Measurements from ENCODE around the gene PNPLA2. TPM values are rescaled to one million over a fixed set of nuclear protein-coding genes. Genes with fewer than 3 reads are reported as not detected.

Gene PNPLA2
- total RNA-seq, 4 donors from 2014 or later = 71.8 to 254 (median 163) TPM

DNA sequence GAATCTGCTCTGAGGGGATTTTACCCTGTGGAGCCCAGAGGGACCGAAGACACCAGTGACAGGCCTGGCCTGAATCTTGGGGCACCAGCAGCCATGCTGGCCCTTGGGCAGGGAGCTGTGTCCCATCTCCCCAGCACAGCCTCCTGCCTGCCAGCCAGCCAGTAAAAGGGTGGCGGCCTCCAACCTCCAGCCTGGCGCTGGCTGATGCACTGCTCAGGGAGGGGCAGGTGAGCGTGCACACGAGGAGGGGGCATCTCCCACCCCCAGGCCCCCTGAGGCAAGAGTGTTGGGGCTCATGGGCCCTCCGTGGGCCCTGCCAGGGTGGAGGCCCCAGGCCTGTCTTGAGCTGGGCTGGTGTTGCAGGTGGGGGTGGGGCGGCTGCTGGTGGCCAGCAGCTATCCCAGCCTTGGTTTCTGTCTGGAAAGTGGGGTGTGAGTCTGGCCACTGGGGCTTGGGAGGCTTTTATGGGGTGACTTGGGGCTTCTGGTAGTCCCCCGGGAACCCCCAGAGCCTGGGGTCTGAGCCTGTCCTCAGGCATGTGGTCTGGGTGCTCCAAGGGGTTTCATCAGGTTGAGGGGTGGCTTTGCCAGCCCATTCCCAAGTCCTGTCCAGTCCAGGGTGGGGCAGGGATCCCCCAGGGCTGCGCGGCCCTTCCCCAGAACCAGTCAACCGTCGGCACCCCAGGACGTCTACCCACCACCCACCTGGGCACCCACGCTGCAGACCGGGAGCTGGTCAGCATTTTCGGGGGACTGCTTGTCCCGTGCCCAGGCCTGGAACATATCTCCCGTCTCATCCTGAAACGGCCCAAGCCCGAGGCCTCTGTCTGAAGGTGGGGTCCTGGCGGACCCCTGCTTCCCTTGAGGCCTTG lies 41.8 kb downstream of the PNPLA2 start:
- H3K27me3 ChIP-seq = peaks cover 0 to 4% of the 10 kb centered on the region in 2 donors
- H3K4me1 ChIP-seq = peaks cover 0 to 26% (median 0%) of the 10 kb centered on the region in 4 donors
- H3K36me3 ChIP-seq = no peaks in the 10 kb centered on the region
- no peak for DNase-seq
- no peak overlapping the region for H3K4me3 ChIP-seq
- no peaks in the 10 kb centered on the region for H3K9me3 ChIP-seq
- no peak for TF ChIP-seq POLR2A (IDR thresholded peaks at IDR 0.05)
- TF ChIP-seq, protein P1, sequence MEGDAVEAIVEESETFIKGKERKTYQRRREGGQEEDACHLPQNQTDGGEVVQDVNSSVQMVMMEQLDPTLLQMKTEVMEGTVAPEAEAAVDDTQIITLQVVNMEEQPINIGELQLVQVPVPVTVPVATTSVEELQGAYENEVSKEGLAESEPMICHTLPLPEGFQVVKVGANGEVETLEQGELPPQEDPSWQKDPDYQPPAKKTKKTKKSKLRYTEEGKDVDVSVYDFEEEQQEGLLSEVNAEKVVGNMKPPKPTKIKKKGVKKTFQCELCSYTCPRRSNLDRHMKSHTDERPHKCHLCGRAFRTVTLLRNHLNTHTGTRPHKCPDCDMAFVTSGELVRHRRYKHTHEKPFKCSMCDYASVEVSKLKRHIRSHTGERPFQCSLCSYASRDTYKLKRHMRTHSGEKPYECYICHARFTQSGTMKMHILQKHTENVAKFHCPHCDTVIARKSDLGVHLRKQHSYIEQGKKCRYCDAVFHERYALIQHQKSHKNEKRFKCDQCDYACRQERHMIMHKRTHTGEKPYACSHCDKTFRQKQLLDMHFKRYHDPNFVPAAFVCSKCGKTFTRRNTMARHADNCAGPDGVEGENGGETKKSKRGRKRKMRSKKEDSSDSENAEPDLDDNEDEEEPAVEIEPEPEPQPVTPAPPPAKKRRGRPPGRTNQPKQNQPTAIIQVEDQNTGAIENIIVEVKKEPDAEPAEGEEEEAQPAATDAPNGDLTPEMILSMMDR (IDR thresholded peaks at IDR 0.05) = no peak
- peak overlapping the region in 1 of 4 donors; percentile 26 for H3K27ac ChIP-seq

DNA sequence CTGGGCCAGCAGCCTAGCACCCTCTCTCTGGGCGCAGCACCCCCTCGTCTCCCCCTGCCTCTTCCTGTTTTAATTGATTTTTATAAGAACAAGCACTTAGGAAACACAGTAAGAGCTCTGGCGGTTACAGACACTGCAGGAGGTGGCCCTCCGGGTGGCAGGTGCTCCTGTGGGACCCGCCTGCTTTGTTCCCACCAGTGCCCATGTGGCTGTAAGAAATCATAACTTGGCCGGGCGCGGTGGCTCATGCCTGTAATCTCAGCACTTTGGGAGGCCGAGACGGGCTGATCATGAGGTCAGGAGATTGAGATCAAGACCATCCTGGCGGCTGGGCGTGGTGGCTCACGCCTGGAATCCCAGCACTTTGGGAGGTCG lies 42.4 kb downstream of the PNPLA2 start:
- no peak for DNase-seq
- Histone ChIP-seq H3K36me3 (no peaks in the 10 kb centered on the region), H3K27ac (no peak overlapping the region), H3K9me3 (no peaks in the 10 kb centered on the region), H3K4me3 (no peak overlapping the region), H3K27me3 (peaks cover 0 to 4% of the 10 kb centered on the region in 2 donors), H3K4me1 (peaks cover 0 to 26% (median 0%) of the 10 kb centered on the region in 4 donors)
- no peak for TF ChIP-seq POLR2A (IDR thresholded peaks at IDR 0.05)
- TF ChIP-seq, protein P1 (IDR thresholded peaks at IDR 0.05) = no peak

- no peak for TF ChIP-seq POLR2A (IDR thresholded peaks at IDR 0.05)
- TF ChIP-seq, protein P1 (IDR thresholded peaks at IDR 0.05) = no peak
- Histone ChIP-seq H3K27me3 (peaks cover 0 to 4% of the 10 kb centered on the region in 2 donors), H3K4me3 (no peak overlapping the region), H3K36me3 (no peaks in the 10 kb centered on the region), H3K9me3 (no peaks in the 10 kb centered on the region), H3K27ac (no peak overlapping the region), H3K4me1 (peaks cover 0 to 26% (median 0%) of the 10 kb centered on the region in 4 donors)
- DNase-seq = no peak
These were observed 43.5 kb downstream of the PNPLA2 start for GRCh38 chr11:862081-862661.

DNA sequence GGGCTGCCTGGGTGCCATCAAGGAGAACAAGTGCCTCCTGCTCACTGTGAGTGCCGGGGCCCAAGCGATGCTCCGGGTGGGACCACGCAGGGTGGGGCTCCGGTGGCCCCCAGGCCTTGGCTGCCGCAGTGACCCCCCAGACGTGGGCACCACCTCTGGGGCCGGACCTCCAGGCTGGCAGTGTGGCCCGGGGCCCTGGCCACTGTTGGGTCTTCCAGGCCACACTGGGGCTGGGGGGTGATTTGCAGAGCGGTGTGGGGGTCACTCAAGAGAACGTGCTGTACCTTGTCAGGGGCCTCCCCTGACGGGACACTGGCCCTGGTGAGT lies 43.9 kb downstream of the PNPLA2 start:
- Histone ChIP-seq H3K4me1 (peaks cover 0 to 26% (median 0%) of the 10 kb centered on the region in 4 donors), H3K27ac (no peak overlapping the region), H3K4me3 (no peak overlapping the region), H3K9me3 (no peaks in the 10 kb centered on the region), H3K36me3 (no peaks in the 10 kb centered on the region), H3K27me3 (peaks cover 0 to 4% of the 10 kb centered on the region in 2 donors)
- DNase-seq = no peak
- no peak for TF ChIP-seq POLR2A (IDR thresholded peaks at IDR 0.05)
- TF ChIP-seq, protein P1 (IDR thresholded peaks at IDR 0.05) = no peak

DNA sequence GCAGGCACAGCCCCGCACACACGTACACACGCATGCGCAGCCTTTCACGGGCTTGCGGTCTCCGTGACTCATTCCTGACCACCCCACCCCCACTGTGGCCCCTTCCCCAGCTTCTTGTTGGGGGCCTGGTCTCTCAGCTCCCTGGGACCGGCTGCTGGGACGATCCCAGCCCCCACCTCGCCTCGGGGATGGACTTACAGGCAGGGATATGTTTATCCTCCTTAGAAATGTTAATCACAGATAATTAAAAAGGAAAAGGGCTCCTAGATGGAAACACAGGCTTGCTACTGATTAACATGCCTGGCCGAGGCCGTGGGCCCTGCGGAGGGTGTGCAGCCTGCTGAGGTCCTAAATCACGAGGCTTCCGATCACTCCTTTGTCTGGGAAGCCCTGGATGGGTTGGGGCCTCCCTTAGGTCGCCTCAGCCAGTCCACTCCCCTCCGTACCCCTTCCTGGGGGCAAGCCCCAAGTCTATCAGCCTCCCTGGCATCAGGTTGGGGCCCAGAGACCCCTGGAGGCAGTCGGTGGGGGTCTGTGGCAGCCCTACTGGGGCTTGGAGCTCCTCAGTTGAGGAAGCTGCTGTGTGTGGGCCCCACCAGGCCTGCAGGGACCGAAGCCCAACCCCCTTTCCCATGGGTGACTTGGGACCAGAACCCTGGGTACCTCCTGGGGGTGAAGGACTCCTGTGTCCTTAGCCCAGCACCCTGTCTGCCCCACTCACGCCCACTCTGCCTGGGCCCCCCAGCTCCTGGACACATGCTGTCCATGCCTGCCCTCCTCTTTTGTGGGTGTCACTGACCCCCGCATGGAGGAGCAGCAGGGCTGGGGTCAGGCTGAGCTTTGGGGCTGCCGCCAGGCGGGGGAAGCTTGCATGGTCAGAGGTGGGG lies 44.6 kb downstream of the PNPLA2 start:
- Histone ChIP-seq H3K36me3 (no peaks in the 10 kb centered on the region), H3K4me3 (no peak overlapping the region)

More for the DNA sequence above, 44.6 kb downstream of the PNPLA2 start:
- H3K27me3 ChIP-seq = peaks cover 0 to 4% of the 10 kb centered on the region in 2 donors
- no peak for DNase-seq
- H3K9me3 ChIP-seq = no peaks in the 10 kb centered on the region
- peaks cover 0 to 26% (median 0%) of the 10 kb centered on the region in 4 donors for H3K4me1 ChIP-seq
- no peak overlapping the region for H3K27ac ChIP-seq
- no peak for TF ChIP-seq POLR2A (IDR thresholded peaks at IDR 0.05)
- TF ChIP-seq, protein P1 (IDR thresholded peaks at IDR 0.05) = no peak

Measured in Peyer's patch (tissue), 4 donors.